HepG2 (cell line): ENCODE measurements around the gene CAPRIN1. TPM values are rescaled to one million over a fixed set of nuclear protein-coding genes. Genes with fewer than 3 reads are reported as not detected.

Source experiments
- ARHGAP35 ChIP-seq: sonication (generic); formaldehyde crosslinking; IDR thresholded peaks from 2 replicates; pipeline ENCODE4 v1.9.0; 2022; ENCODE audit warnings: mild to moderate bottlenecking, inconsistent platforms, moderate library complexity, missing genetic modification reagents, borderline replicate concordance
- HNRNPUL1 ChIP-seq: fragments of 200-400 bp; formaldehyde crosslinking; IDR thresholded peaks from 2 replicates; pipeline ENCODE4 v1.6.1; 2017; ENCODE audit warnings: low read depth, mild to moderate bottlenecking, low read length, moderate library complexity
- KMT2B ChIP-seq: IDR thresholded peaks from 2 replicates; pipeline ENCODE4 v1.6.1; 2016; ENCODE audit warnings: missing genetic modification reagents, missing compliant biosample characterization
- MED13 ChIP-seq: sonication (generic); formaldehyde crosslinking; IDR thresholded peaks from 2 replicates; pipeline ENCODE4 v1.5.0; 2020; ENCODE audit warnings: missing genetic modification reagents
- NR3C1 ChIP-seq: sonication (generic); formaldehyde crosslinking; IDR thresholded peaks from 2 replicates; pipeline ENCODE4 v1.4.0; 2020; ENCODE audit warnings: missing genetic modification reagents
- SAFB2 ChIP-seq: sonication (generic); formaldehyde crosslinking; IDR thresholded peaks from 2 replicates; pipeline ENCODE4 v1.5.1; 2020; ENCODE audit warnings: missing genetic modification reagents, low read depth, mild to moderate bottlenecking, borderline replicate concordance
- SMAD3 ChIP-seq: sonication (generic); formaldehyde crosslinking; IDR thresholded peaks from 2 replicates; pipeline ENCODE4 v1.4.0; 2020; ENCODE audit warnings: missing genetic modification reagents
- SOX13 ChIP-seq, 3 experiments: fragments of 450-650 bp in 1 of 3; sonication (generic) in 1 of 3; formaldehyde crosslinking in 1 of 3; IDR thresholded peaks in 2 of 3; conservative IDR thresholded peaks in 1 of 3; 2 replicates each; pipeline versions ENCODE4 v1.5.0 to v1.6.1; 2016 to 2020; ENCODE audit warnings: antibody characterized with exemption in 1 of 3, mild to moderate bottlenecking in 1 of 3, missing compliant biosample characterization in 1 of 3, missing genetic modification reagents in 1 of 3, moderate library complexity in 1 of 3
- U2AF1 ChIP-seq: fragments of 200-400 bp; formaldehyde crosslinking; optimal IDR thresholded peaks from 2 replicates; pipeline ENCODE3; 2017; ENCODE audit warnings: mild to moderate bottlenecking, low read depth, low read length
- ZBTB1 ChIP-seq: sonication (generic); formaldehyde crosslinking; IDR thresholded peaks from 2 replicates; pipeline ENCODE4 v1.4.0; 2020; ENCODE audit warnings: missing genetic modification reagents, borderline replicate concordance
- ZBTB42 ChIP-seq: sonication (generic); formaldehyde crosslinking; IDR thresholded peaks from 2 replicates; pipeline ENCODE4 v1.5.0; 2020; ENCODE audit warnings: mild to moderate bottlenecking, missing genetic modification reagents
- ZFP36L2 ChIP-seq: sonication (generic); formaldehyde crosslinking; IDR thresholded peaks from 2 replicates; pipeline ENCODE4 v1.4.0; 2020; ENCODE audit warnings: missing genetic modification reagents
- ZNF224 ChIP-seq: sonication (generic); formaldehyde crosslinking; IDR thresholded peaks from 2 replicates; pipeline ENCODE4 v1.5.0; 2020; ENCODE audit warnings: mild to moderate bottlenecking, missing genetic modification reagents
- ZNF841 ChIP-seq: sonication (generic); formaldehyde crosslinking; IDR thresholded peaks from 2 replicates; pipeline ENCODE4 v1.8.1; 2023; ENCODE audit warnings: missing genetic modification reagents, borderline replicate concordance
- ZSCAN9 ChIP-seq: IDR thresholded peaks from 2 replicates; pipeline ENCODE4 v1.6.1; 2016; ENCODE audit warnings: borderline replicate concordance
- polyA plus RNA-seq, 8 experiments: library from polyadenylated mRNA; depleted of rRNA in 3 of 8; stranded (reverse) in 7 of 8; unstranded in 1 of 8; fragments of >200 nt; fragmentation: Illumina TruSeq in 4 of 8; extraction: Trizol in 4 of 8; gene quantifications; 2 replicates each; pipeline versions ENCODE4 v1.2.1 to v1.2.3, GENCODE V29; 2011 to 2016; ENCODE audit warnings: low read depth in 4 of 8, missing spikeins in 1 of 8, mixed read lengths in 1 of 8; ENCODE audit not compliant: insufficient read depth in 1 of 8
- total RNA-seq, 5 experiments: library from RNA; depleted of rRNA; stranded (reverse); fragments of >200 nt; fragmentation: Illumina TruSeq; extraction: Trizol; gene quantifications; 2 replicates each; pipeline ENCODE4 v1.2.3, GENCODE V29; 2016; ENCODE audit warnings: low read depth in 1 of 5
- TF ChIP-seq, protein P1 (sequence below): IDR thresholded peaks from 2 replicates; pipeline ENCODE4 v1.6.1; 2012; ENCODE audit warnings: low read depth, low read length, improper control_type of control experiment
- TF ChIP-seq, protein P2 (sequence below): sonication (generic); formaldehyde crosslinking; conservative IDR thresholded peaks from 2 replicates; pipeline ENCODE4 v1.4.0; 2020; ENCODE audit warnings: mild to moderate bottlenecking, missing genetic modification reagents, moderate library complexity
- TF ChIP-seq, protein P3 (sequence below): sonication (generic); formaldehyde crosslinking; IDR thresholded peaks from 2 replicates; pipeline ENCODE4 v1.8.1; 2023; ENCODE audit warnings: mild to moderate bottlenecking, moderate library complexity, missing genetic modification reagents
- TF ChIP-seq, protein P4 (sequence below): sonication (generic); formaldehyde crosslinking; IDR thresholded peaks from 2 replicates; pipeline ENCODE4 v1.4.0; 2020; ENCODE audit warnings: missing genetic modification reagents
- TF ChIP-seq, protein P5 (sequence below): sonication (generic); formaldehyde crosslinking; IDR thresholded peaks from 2 replicates; pipeline ENCODE4 v1.5.1; 2020; ENCODE audit warnings: missing genetic modification reagents, mild to moderate bottlenecking, borderline replicate concordance

Gene CAPRIN1
- total and polyA plus RNA-seq, 2 of the 13 experiments (the other 11 are each of a cell fraction or from before 2014, with no cell fraction given) = 114 to 162 TPM

DNA sequence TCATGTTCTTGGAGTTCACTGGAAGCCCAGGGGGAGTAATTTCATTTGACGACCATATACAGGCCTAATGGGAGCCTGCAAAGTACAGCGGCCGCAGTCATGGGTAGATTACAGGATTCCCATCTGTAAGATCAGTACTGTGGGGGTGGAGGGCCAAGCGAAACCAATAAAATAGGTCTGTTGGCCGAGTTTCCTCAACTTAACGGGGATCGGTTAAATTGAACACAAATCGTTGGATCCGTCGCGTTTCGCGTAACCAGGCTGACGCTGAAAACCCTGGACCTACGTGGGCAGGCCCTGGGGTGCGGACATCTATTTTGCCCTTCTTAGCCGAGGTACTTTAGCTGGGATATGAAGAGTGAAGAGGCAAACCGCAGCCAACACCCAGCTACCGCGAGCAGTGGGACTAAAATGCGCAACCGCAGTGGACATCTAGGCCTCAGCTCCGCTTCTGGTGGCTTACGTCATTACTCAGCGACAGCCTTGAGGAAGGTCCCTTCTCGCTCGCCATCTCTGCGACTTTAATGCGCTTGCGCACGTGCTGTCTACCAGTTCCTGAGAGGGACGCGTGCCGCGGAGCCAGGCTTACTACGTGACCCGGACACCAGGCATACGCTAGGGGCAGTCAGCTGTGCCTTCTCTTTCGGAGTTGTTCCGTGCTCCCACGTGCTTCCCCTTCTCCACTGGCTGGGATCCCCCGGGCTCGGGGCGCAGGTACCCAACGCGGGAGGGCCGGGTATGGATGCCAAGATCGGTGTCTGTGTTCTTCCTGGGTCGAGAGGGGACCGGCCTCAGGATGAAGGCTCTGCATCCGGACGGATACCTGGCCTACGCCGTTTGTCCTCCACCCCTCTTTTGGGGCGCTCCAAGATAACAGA is 53.8 kb downstream of the CAPRIN1 start, which contains the start of gene NAT10 (continued):
- no peak for TF ChIP-seq ZNF841 (CRISPR knock-in tag)
- peak; percentile 76; the same call in 1 of the 2 replicates for TF ChIP-seq SAFB2 (CRISPR knock-in tag)
- TF ChIP-seq HNRNPUL1 = no peak
- TF ChIP-seq MED13 (CRISPR knock-in tag) = peak; percentile 47; the same call in 1 of the 2 replicates
- TF ChIP-seq ZBTB42 (CRISPR knock-in tag) = peak; percentile 23; the same call in 1 of the 2 replicates
- 0 out of 2 replicates have a peak, but pooled peaks have one; percentile 29 for TF ChIP-seq ZFP36L2 (CRISPR knock-in tag)
- TF ChIP-seq NR3C1 (CRISPR knock-in tag) = no peak
- TF ChIP-seq U2AF1 = no peak
- no peak for TF ChIP-seq ZSCAN9 (CRISPR knock-in tag)
- no peak for TF ChIP-seq ZBTB1 (CRISPR knock-in tag)
- TF ChIP-seq, protein P1, sequence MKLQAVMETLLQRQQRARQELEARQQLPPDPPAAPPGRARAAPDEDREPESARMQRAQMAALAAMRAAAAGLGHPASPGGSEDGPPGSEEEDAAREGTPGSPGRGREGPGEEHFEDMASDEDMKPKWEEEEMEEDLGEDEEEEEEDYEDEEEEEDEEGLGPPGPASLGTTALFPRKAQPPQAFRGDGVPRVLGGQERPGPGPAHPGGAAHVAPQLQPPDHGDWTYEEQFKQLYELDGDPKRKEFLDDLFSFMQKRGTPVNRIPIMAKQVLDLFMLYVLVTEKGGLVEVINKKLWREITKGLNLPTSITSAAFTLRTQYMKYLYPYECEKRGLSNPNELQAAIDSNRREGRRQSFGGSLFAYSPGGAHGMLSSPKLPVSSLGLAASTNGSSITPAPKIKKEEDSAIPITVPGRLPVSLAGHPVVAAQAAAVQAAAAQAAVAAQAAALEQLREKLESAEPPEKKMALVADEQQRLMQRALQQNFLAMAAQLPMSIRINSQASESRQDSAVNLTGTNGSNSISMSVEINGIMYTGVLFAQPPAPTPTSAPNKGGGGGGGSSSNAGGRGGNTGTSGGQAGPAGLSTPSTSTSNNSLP = no peak
- TF ChIP-seq, protein P2, sequence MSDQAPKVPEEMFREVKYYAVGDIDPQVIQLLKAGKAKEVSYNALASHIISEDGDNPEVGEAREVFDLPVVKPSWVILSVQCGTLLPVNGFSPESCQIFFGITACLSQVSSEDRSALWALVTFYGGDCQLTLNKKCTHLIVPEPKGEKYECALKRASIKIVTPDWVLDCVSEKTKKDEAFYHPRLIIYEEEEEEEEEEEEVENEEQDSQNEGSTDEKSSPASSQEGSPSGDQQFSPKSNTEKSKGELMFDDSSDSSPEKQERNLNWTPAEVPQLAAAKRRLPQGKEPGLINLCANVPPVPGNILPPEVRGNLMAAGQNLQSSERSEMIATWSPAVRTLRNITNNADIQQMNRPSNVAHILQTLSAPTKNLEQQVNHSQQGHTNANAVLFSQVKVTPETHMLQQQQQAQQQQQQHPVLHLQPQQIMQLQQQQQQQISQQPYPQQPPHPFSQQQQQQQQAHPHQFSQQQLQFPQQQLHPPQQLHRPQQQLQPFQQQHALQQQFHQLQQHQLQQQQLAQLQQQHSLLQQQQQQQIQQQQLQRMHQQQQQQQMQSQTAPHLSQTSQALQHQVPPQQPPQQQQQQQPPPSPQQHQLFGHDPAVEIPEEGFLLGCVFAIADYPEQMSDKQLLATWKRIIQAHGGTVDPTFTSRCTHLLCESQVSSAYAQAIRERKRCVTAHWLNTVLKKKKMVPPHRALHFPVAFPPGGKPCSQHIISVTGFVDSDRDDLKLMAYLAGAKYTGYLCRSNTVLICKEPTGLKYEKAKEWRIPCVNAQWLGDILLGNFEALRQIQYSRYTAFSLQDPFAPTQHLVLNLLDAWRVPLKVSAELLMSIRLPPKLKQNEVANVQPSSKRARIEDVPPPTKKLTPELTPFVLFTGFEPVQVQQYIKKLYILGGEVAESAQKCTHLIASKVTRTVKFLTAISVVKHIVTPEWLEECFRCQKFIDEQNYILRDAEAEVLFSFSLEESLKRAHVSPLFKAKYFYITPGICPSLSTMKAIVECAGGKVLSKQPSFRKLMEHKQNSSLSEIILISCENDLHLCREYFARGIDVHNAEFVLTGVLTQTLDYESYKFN (CRISPR knock-in tag) = no peak; the same call in 1 of the 2 replicates
- peak; percentile 75; the same call in 1 of the 2 replicates for TF ChIP-seq SMAD3 (CRISPR knock-in tag)
- TF ChIP-seq ZNF224 (CRISPR knock-in tag) = peak; percentile 85; the same call in 1 of the 2 replicates
- TF ChIP-seq, protein P3, sequence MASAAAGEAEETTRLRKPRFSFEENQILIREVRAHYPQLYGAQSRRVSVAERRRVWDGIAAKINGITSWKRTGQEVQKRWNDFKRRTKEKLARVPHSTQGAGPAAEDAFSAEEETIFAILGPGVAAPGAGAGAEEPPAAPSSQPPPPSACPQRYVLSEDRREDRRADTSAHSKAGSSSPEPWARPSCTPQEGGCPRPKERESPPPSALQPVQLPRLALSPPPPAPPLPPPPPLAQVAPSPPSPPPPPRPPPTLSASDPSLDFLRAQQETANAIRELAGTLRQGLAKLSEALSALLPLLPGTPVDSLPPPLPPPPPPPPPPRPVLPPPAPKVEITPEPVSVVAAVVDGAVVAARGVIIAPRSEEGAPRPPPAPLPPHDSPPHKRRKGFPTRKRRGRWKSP (CRISPR knock-in tag) = peak; percentile 74
- TF ChIP-seq SOX13 (IDR thresholded peaks at IDR 0.05) = 0 out of 2 replicates have a peak, but pooled peaks have one; percentile 43
- peak in 1 of 2 experiments; percentile 55; a peak in 2 of 4 replicates for TF ChIP-seq SOX13 (CRISPR knock-in tag; conservative IDR thresholded peaks at IDR 0.05 in 1 of 2, IDR thresholded peaks at IDR 0.05 in 1 of 2)
- TF ChIP-seq, protein P4, sequence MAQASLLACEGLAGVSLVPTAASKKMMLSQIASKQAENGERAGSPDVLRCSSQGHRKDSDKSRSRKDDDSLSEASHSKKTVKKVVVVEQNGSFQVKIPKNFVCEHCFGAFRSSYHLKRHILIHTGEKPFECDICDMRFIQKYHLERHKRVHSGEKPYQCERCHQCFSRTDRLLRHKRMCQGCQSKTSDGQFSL (CRISPR knock-in tag) = 0 out of 2 replicates have a peak, but pooled peaks have one; percentile 32
- TF ChIP-seq, protein P5, sequence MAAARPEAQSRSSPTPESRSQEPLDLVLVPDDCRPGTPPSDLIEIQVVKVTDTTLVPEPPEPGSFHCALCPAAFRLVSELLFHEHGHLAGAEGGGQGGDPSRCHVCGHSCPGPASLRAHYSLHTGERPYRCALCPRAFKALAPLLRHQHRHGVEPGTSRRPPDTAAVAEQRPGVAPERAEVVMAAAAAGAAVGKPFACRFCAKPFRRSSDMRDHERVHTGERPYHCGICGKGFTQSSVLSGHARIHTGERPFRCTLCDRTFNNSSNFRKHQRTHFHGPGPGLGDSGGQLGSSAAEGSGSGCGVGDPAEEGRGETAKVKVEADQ (CRISPR knock-in tag) = peak; percentile 83; the same call in 1 of the 2 replicates
- peak; percentile 96 for TF ChIP-seq KMT2B (CRISPR knock-in tag)
- peak; percentile 52; the same call in 1 of the 2 replicates for TF ChIP-seq ARHGAP35 (CRISPR knock-in tag)
